GM19035 (cell line): ENCODE measurements around the gene ZSCAN18.

Experiments used
- ATAC-seq: cut with Tn5 transposase; IDR thresholded peaks from one replicate; pipeline ENCODE4 v1.9.1; 2021; ENCODE audit not compliant: unreplicated experiment

ZSCAN18 gene

DNA sequence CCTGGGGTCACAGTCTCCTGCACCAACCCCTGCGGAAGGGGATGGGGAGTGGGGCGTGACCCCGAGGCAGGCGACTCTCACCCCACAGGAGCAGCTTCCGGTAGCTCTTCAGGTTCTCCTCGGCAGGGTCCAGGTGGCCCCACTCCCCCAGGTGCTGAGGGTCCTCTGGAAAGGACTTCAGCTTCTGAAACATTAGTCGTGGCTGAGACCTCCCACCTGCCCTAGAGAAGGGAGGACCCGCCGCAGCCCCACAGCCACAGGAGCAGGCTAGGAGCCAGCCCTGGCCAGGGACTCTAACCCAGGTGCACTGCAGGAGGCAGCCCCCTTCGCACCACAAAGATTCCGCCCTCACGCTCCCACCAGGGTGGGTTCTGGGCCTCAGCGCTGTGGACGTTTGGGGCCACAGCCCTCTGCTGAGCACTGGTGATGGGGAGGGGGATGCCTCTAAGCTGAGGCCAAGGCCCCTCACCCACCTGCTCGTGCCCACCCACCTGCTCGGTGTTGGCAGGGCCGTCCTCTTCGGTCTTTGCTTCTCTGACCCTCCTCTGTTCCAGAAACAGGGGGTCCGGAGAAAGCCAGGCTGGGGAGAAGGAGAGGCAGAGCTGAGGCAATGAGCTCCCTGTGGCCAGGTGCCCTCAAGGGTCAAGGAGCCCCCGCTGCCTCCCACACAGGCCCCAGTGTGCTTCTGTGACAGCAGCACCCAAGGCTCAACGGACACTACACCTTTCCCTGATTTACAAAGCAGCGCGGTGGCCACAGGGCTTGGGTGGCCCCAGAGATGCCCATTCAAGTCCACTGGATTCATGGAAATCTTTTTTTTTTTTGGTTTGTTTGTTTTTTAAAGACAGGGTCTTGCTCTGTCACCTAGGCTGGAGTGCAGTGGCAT lies 11.0 kb downstream of the ZSCAN18 start:
- ATAC-seq: no peak

DNA sequence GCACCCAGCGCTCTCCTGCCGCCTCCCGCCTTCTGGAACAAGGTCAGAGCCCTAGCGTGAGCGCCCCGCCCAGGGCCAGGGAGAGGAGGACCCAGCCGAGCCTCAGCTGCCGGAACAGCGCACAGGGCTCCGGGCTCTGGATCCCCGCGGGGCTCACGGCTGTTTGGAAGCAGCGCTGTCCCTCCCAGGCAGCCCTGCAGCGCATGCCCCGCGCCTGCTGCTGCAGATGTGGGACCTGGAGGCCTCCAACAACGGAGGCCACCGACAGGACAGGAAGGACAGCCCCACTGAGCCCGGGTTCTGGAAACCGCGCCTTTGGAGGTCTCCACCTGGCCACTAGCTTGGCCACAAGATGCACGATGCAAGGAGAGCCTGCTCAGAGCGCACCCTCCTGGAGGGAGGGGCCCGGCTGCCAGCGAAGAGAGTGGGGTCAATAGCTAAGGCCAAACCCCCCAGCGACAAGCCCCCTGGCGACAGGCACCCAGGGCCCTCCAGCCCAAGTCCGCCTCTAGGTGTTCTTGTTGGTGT lies 12.6 kb downstream of the ZSCAN18 start:
- no peak for ATAC-seq

GRCh38 chr19:58084596-58085347 lies 13.3 kb downstream of the ZSCAN18 start:
- ATAC-seq: no peak

DNA sequence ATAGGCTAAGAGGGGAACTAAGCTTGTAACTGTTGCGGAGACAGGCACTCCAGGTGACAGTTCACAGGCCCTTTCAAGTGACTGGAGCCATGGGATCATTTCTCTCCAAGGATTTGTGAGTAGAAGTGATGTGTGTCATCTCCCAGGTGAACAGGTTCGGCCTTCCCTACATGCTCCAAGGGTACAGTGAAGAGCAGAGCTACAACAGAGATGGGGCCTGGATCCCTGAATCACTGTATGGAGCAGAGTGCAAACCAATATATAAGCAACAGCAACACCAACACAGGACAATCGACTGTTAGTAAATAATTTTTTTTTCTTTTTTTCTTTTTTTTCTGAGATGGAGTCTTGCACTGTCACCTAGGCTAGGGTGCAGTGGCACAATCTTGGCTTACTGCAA lies 15.0 kb downstream of the ZSCAN18 start:
- no peak for ATAC-seq

DNA sequence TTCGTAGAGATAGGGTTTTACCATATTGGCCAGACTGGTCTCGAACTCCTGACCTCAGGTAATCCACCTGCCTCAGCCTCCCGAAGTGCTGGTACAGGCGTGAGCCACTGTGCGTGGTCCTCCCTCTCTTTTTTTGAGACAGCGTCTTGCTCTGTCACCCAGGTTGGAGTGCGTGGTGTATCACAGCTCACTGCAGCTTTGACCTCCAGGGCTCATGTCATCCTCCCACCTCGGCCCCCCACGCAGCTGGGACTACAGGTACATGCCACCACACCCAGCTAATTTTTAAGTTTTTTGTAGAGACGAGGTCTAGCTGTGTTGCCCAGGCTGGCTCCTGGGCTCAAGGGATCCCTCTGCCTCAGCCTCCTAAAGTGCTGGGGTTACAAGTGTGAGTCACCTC lies 18.2 kb downstream of the ZSCAN18 start:
- no peak for ATAC-seq

DNA sequence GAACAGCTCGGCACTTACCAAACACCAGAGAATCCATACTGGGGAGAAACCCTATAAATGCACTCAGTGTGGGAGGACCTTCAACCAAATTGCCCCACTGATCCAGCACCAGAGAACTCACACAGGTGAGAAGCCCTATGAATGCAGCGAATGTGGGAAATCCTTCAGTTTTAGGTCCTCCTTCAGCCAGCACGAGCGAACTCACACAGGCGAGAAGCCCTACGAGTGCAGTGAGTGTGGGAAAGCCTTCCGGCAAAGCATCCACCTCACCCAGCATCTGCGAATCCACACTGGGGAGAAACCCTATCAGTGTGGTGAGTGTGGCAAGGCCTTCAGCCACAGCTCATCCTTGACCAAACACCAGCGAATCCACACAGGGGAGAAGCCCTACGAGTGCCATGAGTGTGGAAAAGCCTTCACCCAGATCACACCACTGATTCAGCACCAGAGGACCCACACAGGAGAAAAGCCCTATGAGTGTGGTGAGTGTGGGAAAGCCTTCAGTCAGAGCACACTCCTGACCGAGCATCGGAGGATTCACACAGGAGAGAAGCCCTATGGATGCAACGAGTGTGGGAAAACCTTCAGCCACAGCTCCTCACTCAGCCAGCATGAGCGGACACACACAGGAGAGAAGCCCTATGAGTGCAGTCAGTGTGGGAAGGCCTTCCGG lies 30.7 kb downstream of the ZSCAN18 start:
- no peak for ATAC-seq

DNA sequence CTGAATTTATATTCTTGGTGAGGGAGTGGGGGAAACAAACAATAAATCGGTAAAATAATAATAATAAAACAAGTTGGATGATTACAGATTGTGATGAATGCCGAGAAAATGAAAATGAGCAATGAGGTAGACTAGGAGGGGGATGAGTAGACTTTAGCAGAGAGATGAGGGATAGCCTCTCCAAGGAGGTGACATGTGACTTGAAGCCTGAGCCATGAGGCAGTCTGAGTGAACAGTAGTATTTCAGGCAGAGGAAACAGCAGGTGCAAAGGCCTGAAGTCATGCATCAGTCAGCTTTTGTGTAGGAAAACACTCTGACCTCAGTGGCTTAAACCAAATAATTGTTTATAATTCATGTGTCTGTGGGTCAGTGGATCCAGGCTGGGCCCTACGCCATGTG lies 34.3 kb downstream of the ZSCAN18 start:
- ATAC-seq: no peak

GRCh38 chr19:58060231-58060630 lies 37.8 kb downstream of the ZSCAN18 start:
- no peak for ATAC-seq

- ATAC-seq: no peak
Measured at GRCh38 chr19:58059671-58060078, 38.4 kb downstream of the ZSCAN18 start.

- no peak for ATAC-seq
Measured at GRCh38 chr19:58059003-58059670, 38.9 kb downstream of the ZSCAN18 start, which contains the start of gene ZNF135. Gene ZNF135 (plus strand): TSS chr19:58059282. CDS start chr19:58060003, 721 bp downstream.

DNA sequence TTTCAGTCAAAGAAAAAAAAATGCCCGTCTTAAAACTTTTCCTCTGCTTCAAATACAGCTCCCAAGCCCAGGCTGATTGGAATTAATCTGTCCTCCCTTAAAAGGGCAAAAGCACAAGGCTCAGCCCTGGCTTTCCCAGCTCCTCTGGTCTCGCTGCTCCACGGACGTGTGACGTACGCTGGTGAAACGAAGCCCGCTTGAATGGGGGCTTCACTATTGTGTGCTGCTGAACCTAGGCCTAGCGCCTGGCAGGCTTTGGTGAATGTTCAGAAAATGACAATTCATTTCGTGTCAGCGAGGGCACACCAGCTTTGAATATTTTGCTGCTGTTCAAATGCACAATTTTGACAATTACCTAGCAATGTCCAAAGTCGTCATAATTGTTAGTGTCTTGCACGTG lies 39.6 kb downstream of the ZSCAN18 start:
- ATAC-seq: no peak

GRCh38 chr19:58056861-58057260 lies 41.2 kb downstream of the ZSCAN18 start:
- ATAC-seq: no peak

GRCh38 chr19:58056261-58056660 lies 41.8 kb downstream of the ZSCAN18 start:
- ATAC-seq: no peak

- no peak for ATAC-seq
Measured at GRCh38 chr19:58054901-58055874, 42.8 kb downstream of the ZSCAN18 start.

GRCh38 chr19:58053480-58054156 lies 44.4 kb downstream of the ZSCAN18 start:
- no peak for ATAC-seq

DNA sequence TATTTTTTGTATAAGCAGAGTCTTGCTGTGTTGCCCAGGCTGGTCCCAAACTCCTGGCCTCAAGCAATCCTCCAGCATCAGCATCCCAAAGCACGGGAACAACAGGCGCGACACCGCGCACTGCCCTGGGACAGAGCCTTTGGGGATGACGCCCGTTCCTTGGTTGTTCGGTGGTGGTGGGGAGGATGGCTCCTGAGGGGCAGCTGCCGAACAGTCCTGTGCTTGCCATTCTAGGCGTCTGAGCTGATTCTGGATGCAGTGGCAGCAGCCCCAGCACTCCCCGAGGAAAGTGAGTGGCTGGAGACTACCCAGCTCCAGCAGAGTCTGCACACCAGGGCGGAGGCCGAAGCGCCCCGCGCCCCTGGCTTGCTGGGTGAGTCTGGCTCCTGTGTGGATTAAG lies 45.8 kb downstream of the ZSCAN18 start:
- ATAC-seq: no peak

- no peak for ATAC-seq
Measured at GRCh38 chr19:58047672-58048071, 50.4 kb downstream of the ZSCAN18 start.

DNA sequence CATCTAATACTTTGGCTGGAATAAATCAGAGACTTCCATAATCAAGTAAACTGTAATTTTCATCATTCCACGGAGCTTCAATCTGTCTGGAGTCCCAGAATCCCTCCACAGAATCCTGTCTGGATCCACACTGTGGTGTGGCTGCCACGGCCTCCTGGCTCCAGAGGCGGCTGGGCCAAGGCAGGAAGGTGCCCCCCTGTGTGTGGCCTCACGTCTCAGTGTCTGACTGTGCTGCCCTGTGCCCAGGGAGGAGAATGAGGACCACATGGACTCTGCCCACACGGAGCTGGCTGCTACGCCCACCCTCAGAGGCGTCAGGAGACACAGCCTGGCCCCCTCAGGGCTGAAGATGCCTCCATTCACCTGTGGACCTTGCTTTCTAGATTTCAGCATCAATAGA lies 51.2 kb downstream of the ZSCAN18 start:
- no peak for ATAC-seq

DNA sequence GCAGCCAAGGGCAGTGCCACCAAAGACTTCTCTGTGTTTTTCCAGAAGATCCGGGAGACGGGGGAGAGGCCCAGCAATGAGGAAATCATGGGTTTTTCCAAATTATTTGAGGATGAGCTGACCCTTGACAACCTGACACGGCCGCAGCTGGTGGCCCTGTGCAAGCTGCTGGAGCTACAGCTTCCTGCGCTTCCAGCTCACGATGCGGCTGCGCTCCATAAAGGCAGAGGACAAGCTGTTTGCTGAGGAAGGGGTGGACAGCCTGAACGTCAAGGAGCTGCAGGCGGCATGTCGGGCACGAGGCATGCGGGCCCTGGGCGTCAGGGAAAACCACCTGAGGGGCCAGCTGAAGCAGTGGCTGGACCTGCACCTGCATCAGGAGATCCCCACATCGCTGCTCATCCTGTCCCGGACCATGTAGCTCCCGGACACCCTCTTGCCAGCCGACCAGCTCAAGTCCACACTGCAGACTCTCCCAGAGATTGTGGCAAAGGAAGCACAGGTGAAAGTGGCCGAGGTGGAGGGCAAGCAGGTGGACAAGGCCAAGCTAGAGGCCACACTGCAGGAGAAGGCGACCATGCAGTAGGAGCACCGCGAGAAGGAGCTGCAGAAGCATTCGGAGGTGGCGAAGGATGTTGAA lies 52.5 kb downstream of the ZSCAN18 start:
- ATAC-seq: no peak
